GM12864 (cell line): ENCODE measurements around the gene ATP6V0D1.

Experiments used
- DNase-seq: peaks from one replicate; pipeline ENCODE4 v3.0.0-alpha.2; 2011; ENCODE audit warnings: low read depth
- H3K4me3 ChIP-seq: 2 replicates; pipeline ENCODE4 v1.5.1; 2011; ENCODE audit warnings: mild to moderate bottlenecking, low read depth, low read length, control low read depth
- TF ChIP-seq, protein P1 (sequence below): IDR thresholded peaks from 2 replicates; pipeline ENCODE4 v1.5.1; 2011; ENCODE audit warnings: low read depth, mild to moderate bottlenecking, moderate library complexity, low read length, control low read depth, inconsistent platforms; ENCODE audit errors: missing control alignments

ATP6V0D1 gene

DNA sequence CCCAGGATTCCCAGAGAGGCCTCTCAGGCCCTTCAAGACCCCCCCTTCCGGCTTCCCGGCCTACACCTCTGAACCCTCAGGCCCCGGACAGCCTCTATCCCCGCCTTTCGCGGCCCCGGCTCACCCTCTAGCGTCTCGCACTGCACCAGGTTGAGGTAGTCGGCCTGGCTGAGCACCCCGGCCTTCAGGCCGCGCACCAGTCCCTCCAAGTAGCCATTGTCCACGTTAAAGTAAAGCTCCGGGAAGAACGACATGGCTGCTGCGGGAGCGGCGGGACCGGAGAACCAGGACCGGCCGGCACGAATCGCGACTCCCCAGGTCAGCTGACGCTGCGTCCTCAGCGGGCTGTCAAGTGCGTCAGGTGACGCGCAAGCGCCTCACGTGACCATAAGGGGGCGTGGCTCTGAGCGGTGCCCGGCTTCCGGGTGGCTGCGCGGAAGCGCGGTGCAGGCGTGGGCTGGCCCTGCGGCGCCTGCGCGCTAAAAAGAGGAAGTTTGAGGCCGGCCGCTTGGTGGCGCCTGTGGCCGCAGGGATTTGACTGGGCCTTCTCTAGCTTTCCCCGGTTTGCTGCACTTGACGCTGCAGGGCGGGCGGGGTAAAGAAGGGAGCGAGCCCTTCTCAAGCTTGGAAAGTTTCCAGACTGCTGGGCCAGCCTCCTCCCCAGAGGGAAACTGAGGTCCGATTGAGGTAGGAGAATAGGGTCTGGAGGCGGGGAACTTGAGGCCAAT, at the start of gene ATP6V0D1:
Gene ATP6V0D1, minus strand, starts transcription at position 325 of the 728 bp plus-strand sequence. Its CDS starts 71 bp downstream, at position 254.
- peak within 1 kb of the TSS; percentile 83 for H3K4me3 ChIP-seq
- TF ChIP-seq, protein P1, sequence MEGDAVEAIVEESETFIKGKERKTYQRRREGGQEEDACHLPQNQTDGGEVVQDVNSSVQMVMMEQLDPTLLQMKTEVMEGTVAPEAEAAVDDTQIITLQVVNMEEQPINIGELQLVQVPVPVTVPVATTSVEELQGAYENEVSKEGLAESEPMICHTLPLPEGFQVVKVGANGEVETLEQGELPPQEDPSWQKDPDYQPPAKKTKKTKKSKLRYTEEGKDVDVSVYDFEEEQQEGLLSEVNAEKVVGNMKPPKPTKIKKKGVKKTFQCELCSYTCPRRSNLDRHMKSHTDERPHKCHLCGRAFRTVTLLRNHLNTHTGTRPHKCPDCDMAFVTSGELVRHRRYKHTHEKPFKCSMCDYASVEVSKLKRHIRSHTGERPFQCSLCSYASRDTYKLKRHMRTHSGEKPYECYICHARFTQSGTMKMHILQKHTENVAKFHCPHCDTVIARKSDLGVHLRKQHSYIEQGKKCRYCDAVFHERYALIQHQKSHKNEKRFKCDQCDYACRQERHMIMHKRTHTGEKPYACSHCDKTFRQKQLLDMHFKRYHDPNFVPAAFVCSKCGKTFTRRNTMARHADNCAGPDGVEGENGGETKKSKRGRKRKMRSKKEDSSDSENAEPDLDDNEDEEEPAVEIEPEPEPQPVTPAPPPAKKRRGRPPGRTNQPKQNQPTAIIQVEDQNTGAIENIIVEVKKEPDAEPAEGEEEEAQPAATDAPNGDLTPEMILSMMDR = peak; percentile 88
- peak; percentile 93 for DNase-seq

DNA sequence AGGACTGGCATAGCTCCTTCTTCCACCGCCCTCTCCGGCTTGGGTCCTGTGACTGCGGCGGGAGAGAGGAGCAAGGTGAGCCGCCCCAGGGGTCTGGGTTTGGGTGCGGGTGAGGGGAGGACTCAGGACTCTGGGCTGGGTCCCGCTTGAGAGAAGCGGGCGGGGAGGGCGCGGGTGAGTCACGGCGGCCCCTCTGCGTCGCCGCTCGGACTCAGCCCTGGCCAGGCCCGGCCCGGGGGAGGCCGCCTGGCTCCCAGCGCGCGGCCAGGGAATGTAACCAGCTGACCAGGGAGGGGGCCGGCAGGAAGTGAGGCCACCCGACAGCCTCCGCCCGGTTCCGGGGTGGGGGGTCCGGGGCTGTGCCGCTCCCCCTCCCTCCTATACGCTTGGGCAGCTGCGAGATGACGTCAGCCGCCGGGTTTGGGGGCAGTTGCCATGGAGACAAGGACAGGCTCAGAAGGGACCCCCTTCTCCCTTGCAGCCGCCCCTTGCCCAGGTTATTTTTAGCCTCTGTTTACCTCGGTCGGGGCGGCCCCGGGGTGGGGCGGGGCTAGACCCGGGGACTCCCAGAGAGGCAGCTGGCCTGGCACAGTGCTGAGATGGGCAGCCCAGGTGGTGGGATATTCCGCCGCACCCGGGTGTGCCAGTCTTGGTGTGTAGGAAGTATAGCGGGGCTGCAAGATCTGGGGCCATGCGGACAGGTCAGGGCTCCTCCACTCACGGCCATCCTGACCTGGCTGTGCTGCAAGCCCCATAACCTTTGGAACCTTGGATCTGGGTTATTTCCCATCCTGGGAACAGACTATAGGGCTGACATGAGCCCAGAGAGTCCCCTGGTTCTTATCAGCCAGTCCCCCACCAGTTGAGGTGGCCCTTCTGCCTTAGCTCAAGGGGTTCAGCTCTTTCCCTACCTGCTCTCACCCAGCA, 49.3 kb upstream of the ATP6V0D1 start:
- no peak for DNase-seq
- H3K4me3 ChIP-seq = peak overlapping the region; percentile 71
- TF ChIP-seq, protein P1 = no peak

DNA sequence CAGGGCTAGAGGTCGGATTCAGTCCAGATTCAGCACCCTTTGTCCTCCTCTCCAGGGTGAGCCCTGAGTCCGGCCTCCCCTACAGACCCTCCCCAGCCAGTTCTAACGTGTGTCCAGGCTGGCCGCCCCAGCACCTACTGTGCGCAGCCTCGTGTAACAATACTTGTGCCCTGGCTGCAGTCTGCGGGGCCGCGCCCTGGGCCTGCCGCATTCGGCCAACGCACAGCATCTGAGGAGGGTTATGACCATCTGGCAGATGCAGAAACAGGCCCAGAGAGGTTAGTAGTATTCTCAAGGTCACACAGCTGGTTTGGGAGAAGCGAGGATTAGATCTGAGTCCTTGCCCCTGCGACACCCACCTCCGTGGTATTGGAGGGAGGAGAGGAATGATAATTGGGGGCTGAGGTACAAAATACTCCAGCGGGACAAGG, 48.6 kb upstream of the ATP6V0D1 start:
- DNase-seq = no peak
- peak overlapping the region; percentile 71 for H3K4me3 ChIP-seq
- TF ChIP-seq, protein P1 = no peak

DNA sequence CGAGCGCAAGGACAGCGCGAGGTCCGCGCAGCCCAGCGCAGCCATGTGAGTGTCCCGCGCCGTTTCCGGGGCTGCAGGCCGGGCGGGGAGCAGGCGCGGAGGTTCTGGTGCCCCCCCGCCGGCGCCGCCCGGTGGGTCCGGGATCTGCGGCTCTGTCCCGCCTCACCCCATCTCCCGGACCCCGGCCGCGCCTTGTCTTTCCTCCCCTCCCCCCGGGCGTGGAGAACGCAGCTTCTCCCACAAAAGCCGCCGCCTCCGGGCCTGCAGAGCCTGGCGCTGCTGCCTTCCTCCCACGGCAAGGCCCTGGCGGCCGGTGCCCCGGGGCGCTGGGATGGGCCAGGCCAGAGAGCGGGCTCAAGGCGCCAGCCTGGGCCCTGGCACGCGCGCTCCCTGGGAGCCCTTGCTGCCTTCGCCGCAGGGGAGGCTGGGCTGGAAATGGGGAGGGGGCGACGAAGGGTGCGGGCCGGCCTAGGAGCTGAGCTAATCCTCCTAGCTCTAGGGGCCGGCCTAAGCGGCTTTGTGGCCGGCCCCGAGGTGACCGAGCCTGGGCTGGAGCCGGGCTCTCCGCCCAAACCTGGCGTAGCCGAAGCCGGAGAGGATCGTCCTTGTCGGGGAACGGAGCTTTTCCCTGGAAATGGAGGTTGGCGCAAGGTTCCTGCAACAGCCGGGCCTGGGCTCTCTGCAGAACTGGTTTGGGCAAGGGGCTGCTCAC, 48.1 kb upstream of the ATP6V0D1 start:
- peak overlapping the region; percentile 71 for H3K4me3 ChIP-seq
- TF ChIP-seq, protein P1 = no peak
- no peak for DNase-seq

DNA sequence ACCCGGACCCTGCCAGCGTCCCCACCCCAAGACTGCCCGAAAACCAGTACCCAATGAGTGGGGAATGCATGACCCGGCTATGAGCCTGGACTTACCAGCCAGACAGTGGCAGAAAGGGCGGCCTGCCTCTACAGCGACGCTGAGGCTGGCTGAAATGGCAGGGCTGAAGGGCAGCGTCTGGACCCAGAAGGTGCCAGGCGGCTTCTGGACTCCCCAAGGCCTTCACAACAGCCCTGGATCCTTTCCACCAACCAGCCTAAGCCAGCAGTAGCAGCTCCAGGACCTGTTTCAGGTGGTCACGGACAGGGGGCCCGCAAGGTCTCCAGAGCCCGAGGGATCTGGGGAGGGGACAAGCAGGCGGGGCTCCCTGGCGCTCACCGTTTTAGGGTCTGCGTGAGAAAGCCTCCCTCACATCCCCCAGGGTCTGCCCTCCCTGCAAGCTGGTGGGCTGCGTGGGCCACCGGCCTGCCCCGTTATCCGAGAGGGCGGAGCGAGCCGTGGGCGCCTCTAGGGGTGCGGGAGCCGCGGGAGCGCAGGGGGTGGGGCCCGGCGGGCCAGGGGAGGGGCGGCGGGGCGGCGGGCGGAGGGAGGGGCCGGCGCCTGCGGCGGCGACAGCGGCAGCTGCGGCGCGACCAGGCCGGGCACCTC, 47.4 kb upstream of the ATP6V0D1 start, which contains the start of gene RIPOR1:
Gene RIPOR1, plus strand, starts transcription at position 608 of the 648 bp plus-strand sequence. CDS start 9,618 bp downstream, outside the sequence.
- TF ChIP-seq, protein P1 = no peak
- DNase-seq = no peak
- H3K4me3 ChIP-seq = peak within 1 kb of the TSS; percentile 71

DNA sequence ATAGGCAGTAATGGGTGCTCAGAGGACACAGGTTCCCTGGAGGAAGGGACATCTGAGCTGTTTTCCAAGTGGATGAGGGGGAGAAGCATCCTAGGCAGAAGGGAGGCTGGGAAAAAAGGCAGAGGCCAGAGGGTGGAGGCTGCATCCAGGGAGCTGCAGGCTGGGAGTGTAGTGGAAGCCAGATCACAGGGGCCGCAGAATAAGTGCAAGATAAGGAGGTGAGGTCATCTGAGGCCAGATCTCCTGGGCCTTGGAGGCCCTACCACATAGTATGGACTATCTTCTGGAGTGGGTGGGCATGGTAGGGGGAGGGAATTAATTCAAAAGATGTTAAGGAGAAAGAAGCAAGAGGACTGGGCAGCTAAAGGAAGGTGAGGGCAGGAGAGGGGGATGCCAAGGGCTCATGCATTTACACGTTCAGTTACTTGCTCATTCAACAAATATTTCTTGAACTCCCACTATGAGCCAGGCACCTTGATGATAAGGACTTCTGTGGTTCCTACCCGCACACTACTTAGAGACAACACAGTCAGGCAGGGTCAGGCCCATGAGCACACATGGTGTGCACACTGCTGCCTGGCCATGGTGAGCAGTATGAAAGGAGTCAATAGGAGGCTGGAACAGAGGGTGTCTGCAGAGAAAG, 45.3 kb upstream of the ATP6V0D1 start:
- no peak for DNase-seq
- no peak overlapping the region for H3K4me3 ChIP-seq
- TF ChIP-seq, protein P1 = no peak
